ENCODE measurements around the gene CARD18.

GRCh38 chr11:105109321-105109720 is 30.2 kb downstream of the CARD18 start:
- TF ChIP-seq NFIC (IDR thresholded peaks at IDR 0.05; ENCODE audit: low read length) (no peak), ARID3A (IDR thresholded peaks at IDR 0.05; ENCODE audit: low read depth, low read length) (no peak), ARID2 (CRISPR knock-in tag; IDR thresholded peaks at IDR 0.05; ENCODE audit: borderline replicate concordance) (no peak), CTCF (CRISPR knock-in tag; IDR thresholded peaks at IDR 0.05) (no peak), JUNB (CRISPR knock-in tag; IDR thresholded peaks at IDR 0.05; ENCODE audit: borderline replicate concordance) (no peak), SRSF9 (IDR thresholded peaks at IDR 0.05; ENCODE audit: borderline replicate concordance, insufficient read depth, low read depth, low read length, poor library complexity, severe bottlenecking) (no peak), NFE2L1 (CRISPR knock-in tag; IDR thresholded peaks at IDR 0.05; ENCODE audit: borderline replicate concordance) (no peak), POLR2A (IDR thresholded peaks at IDR 0.05; ENCODE audit: insufficient read depth in 1 of 2, low read depth in 2 of 2, low read length in 2 of 2) (no peak), IKZF5 (CRISPR knock-in tag; IDR thresholded peaks at IDR 0.05) (no peak), ZNF143 (CRISPR knock-in tag; IDR thresholded peaks at IDR 0.05) (no peak), RAD21 (CRISPR knock-in tag; IDR thresholded peaks at IDR 0.05) (no peak), EZH2 (conservative IDR thresholded peaks at IDR 0.05; ENCODE audit: low read depth, low read length) (no peak), MED1 (CRISPR knock-in tag; IDR thresholded peaks at IDR 0.05) (no peak), POLR2AphosphoS5 (IDR thresholded peaks at IDR 0.05; ENCODE audit: low read depth, low read length) (no peak)

All from HepG2 (cell line).